Measurements from ENCODE around the gene AGR2.

The AGR2 gene

GRCh38 chr7:16804674-16805439 lies at the start of gene AGR2:
TSS of gene AGR2 (minus strand) at chr7:16804999. CDS start at chr7:16801796, 3,203 bp downstream.
- TF ChIP-seq TCF12 (IDR thresholded peaks at IDR 0.05; ENCODE audit: low read depth) (0 out of 2 replicates have a peak, but pooled peaks have one; percentile 22), USF1 (IDR thresholded peaks at IDR 0.05) (no peak), MAX (IDR thresholded peaks at IDR 0.05) (no peak), NFIC (IDR thresholded peaks at IDR 0.05) (peak; percentile 77)

- TF ChIP-seq EGR1 (IDR thresholded peaks at IDR 0.05) (no peak), ZBTB7A (IDR thresholded peaks at IDR 0.05; ENCODE audit: low read depth) (no peak), TCF12 (IDR thresholded peaks at IDR 0.05; ENCODE audit: low read depth) (no peak), REST (IDR thresholded peaks at IDR 0.05; ENCODE audit: low read depth) (no peak), CREB1 (IDR thresholded peaks at IDR 0.05; ENCODE audit: low read depth) (no peak), USF1 (IDR thresholded peaks at IDR 0.05) (no peak), YY1 (IDR thresholded peaks at IDR 0.05; ENCODE audit: low read depth) (no peak), TAF1 (IDR thresholded peaks at IDR 0.05; ENCODE audit: low read depth) (no peak), TEAD4 (IDR thresholded peaks at IDR 0.05) (no peak)
Measured at GRCh38 chr7:16851829-16852228, 47.0 kb upstream of the AGR2 start.

GRCh38 chr7:16850614-16851466 lies 46.0 kb upstream of the AGR2 start:
- TF ChIP-seq CEBPB (IDR thresholded peaks at IDR 0.05) (no peak), USF1 (IDR thresholded peaks at IDR 0.05) (no peak), ZBTB7A (IDR thresholded peaks at IDR 0.05; ENCODE audit: low read depth) (no peak), MAX (IDR thresholded peaks at IDR 0.05) (no peak), TAF1 (IDR thresholded peaks at IDR 0.05; ENCODE audit: low read depth) (no peak), REST (IDR thresholded peaks at IDR 0.05; ENCODE audit: low read depth) (no peak), FOXM1 (IDR thresholded peaks at IDR 0.05; ENCODE audit: borderline replicate concordance, low read depth) (no peak), TEAD4 (IDR thresholded peaks at IDR 0.05) (no peak), TCF12 (IDR thresholded peaks at IDR 0.05; ENCODE audit: low read depth) (no peak), EP300 (IDR thresholded peaks at IDR 0.05; ENCODE audit: borderline replicate concordance) (no peak), YY1 (IDR thresholded peaks at IDR 0.05; ENCODE audit: low read depth) (no peak), RAD21 (IDR thresholded peaks at IDR 0.05; ENCODE audit: low read depth) (no peak), EGR1 (IDR thresholded peaks at IDR 0.05) (no peak), CREB1 (IDR thresholded peaks at IDR 0.05; ENCODE audit: low read depth) (no peak), NFIC (IDR thresholded peaks at IDR 0.05) (no peak)

GRCh38 chr7:16849296-16850148 lies 44.7 kb upstream of the AGR2 start:
- TF ChIP-seq TCF12 (IDR thresholded peaks at IDR 0.05; ENCODE audit: low read depth) = no peak
- no peak for TF ChIP-seq USF1 (IDR thresholded peaks at IDR 0.05)
- no peak for TF ChIP-seq ZBTB7A (IDR thresholded peaks at IDR 0.05; ENCODE audit: low read depth)
- TF ChIP-seq FOXM1 (IDR thresholded peaks at IDR 0.05; ENCODE audit: borderline replicate concordance, low read depth) = no peak
- TF ChIP-seq EGR1 (IDR thresholded peaks at IDR 0.05) = no peak
- no peak for TF ChIP-seq RAD21 (IDR thresholded peaks at IDR 0.05; ENCODE audit: low read depth)
- TF ChIP-seq EP300 (IDR thresholded peaks at IDR 0.05; ENCODE audit: borderline replicate concordance) = no peak
- TF ChIP-seq TAF1 (IDR thresholded peaks at IDR 0.05; ENCODE audit: low read depth) = no peak
- no peak for TF ChIP-seq YY1 (IDR thresholded peaks at IDR 0.05; ENCODE audit: low read depth)
- TF ChIP-seq CREB1 (IDR thresholded peaks at IDR 0.05; ENCODE audit: low read depth) = no peak
- no peak for TF ChIP-seq NFIC (IDR thresholded peaks at IDR 0.05)
- TF ChIP-seq CEBPB (IDR thresholded peaks at IDR 0.05) = no peak
- TF ChIP-seq MAX (IDR thresholded peaks at IDR 0.05) = no peak
- no peak for TF ChIP-seq TEAD4 (IDR thresholded peaks at IDR 0.05)
- TF ChIP-seq REST (IDR thresholded peaks at IDR 0.05; ENCODE audit: low read depth) = no peak

Data from Ishikawa (cell line).